RWPE1 (cell line): ENCODE results near the gene MBNL3.

Source experiments
- CTCF ChIA-PET: fragments of 350-600 bp; sonication (Branson Sonifier 250); formaldehyde crosslinking; extraction: SDS; loops from one replicate; lab custom pipeline; 2021; lab: Yijun Ruan, JAX
- POLR2A ChIA-PET: fragments of 400-600 bp; formaldehyde crosslinking; extraction: SDS; loops from one replicate; lab custom pipeline; 2020; ENCODE audit warnings: antibody characterized with exemption; ENCODE audit not compliant: low non-redundant PET; lab: Yijun Ruan, JAX
- DNase-seq: peaks from one replicate; pipeline ENCODE4 v3.0.0; 2012; ENCODE audit warnings: low spot score
- H3K27ac ChIP-seq: fragments of 450-650 bp; 2 replicates; pipeline ENCODE4 v1.5.1; 2017
- TF ChIP-seq, protein P1 (sequence below): fragments of 450-650 bp; conservative IDR thresholded peaks from 2 replicates; pipeline ENCODE4 v1.5.1; 2017; ENCODE audit warnings: low read depth, mild to moderate bottlenecking

The MBNL3 gene

DNA sequence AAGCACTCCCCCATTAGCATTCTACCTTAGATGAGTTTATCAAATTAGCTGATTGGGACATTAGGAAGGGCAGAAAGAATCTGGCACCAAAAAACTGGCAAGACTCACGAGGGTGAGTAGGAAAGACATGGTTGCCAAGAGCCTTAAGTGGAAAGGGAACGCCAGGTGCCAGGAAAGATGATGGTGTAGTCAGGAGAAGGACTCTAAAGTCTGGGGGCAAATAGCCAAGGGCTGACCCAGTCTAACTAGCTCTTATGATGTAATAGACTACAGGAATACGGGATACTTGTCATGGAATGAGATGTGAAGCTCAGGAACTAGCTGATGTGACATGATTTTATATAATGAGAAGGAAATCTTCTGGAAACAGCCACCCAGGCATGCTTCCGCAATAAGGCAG lies 94.8 kb downstream of the MBNL3 start:
- no peak overlapping the region for H3K27ac ChIP-seq
- no peak for DNase-seq
- TF ChIP-seq, protein P1, sequence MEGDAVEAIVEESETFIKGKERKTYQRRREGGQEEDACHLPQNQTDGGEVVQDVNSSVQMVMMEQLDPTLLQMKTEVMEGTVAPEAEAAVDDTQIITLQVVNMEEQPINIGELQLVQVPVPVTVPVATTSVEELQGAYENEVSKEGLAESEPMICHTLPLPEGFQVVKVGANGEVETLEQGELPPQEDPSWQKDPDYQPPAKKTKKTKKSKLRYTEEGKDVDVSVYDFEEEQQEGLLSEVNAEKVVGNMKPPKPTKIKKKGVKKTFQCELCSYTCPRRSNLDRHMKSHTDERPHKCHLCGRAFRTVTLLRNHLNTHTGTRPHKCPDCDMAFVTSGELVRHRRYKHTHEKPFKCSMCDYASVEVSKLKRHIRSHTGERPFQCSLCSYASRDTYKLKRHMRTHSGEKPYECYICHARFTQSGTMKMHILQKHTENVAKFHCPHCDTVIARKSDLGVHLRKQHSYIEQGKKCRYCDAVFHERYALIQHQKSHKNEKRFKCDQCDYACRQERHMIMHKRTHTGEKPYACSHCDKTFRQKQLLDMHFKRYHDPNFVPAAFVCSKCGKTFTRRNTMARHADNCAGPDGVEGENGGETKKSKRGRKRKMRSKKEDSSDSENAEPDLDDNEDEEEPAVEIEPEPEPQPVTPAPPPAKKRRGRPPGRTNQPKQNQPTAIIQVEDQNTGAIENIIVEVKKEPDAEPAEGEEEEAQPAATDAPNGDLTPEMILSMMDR: no peak
- ChIA-PET POLR2A (no interaction called here), CTCF (no interaction called here)

DNA sequence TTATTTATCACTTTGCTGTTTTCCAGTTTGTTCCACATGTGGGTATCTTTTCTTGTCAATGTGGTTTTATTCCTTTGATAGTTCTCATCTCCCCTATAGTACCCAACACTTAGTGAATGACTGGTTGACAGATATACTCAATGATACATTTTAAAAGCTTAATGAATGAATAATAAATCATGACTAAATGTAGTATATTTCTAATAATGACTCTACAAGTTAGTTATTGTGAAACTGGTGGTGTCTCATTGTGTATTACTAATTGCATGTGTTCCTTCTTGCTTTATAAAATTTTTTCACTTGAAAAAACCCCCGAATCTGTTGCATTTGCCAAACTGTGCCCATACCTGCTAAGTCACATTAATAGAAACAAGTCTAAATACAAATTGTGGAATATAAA lies 95.4 kb downstream of the MBNL3 start:
- TF ChIP-seq, protein P1: no peak
- POLR2A ChIA-PET: no interaction called here
- H3K27ac ChIP-seq: no peak overlapping the region
- DNase-seq: no peak
- CTCF ChIA-PET: no interaction called here

DNA sequence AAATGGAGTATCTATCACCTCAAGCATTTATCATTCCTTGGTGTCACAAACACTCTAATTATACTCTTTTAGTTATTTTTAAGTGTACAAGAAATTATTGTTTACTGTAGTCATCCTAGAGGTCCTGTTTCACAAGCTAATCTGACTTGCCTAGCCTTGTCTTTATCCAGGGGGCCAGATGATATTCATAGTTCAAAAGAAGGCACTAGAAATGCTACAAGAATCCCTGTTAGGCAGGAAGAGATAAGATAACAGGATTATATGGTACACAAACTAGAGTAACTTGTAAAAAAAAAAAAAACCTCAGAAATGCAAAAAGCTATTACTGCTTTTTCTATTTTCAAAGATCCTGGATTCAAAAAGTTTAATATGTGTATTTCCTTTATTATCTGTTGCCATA lies 95.8 kb downstream of the MBNL3 start:
- CTCF ChIA-PET: no interaction called here
- POLR2A ChIA-PET: no interaction called here
- H3K27ac ChIP-seq: no peak overlapping the region
- TF ChIP-seq, protein P1: no peak
- no peak for DNase-seq

DNA sequence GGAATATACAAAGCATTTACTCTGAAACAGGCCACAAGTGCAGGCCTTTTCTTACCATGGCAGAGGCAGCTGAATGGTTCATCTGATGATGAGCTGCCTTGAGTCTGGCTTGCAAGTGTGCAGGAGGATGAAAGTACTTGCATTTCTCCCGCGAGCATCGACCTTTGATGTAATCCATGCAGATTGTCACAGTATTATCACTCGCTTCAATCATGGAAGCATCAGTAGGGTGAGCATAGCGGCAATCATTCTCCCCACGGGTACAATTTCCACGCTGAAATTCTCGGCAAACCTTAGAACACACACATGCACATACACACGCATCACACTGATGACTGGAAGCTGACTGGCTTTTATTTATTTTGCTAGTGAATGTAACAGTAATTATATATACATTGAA lies 98.0 kb downstream of the MBNL3 start:
- CTCF ChIA-PET: no interaction called here
- POLR2A ChIA-PET: no interaction called here
- no peak overlapping the region for H3K27ac ChIP-seq
- no peak for DNase-seq
- TF ChIP-seq, protein P1: no peak

DNA sequence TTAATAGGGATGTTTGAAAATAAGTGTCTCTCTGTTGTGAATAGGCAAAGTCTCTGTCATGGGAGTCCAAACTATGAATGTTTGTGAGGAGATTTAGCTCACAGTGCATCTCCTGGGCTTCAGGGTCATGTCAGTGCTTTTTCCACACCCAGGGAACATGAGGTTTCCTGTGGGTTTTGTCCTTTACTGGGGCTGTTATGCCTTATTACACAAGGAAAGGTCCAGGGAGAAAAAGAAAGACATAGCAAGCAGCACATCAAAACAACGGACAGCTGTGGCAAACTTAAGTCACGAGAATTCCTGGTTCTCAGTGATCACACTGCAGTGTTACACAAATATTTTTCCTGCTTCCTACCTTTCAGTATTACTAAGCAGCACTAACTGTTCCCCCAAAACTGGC lies 99.4 kb downstream of the MBNL3 start:
- POLR2A ChIA-PET: no interaction called here
- TF ChIP-seq, protein P1: no peak
- DNase-seq: no peak
- CTCF ChIA-PET: no interaction called here
- no peak overlapping the region for H3K27ac ChIP-seq

DNA sequence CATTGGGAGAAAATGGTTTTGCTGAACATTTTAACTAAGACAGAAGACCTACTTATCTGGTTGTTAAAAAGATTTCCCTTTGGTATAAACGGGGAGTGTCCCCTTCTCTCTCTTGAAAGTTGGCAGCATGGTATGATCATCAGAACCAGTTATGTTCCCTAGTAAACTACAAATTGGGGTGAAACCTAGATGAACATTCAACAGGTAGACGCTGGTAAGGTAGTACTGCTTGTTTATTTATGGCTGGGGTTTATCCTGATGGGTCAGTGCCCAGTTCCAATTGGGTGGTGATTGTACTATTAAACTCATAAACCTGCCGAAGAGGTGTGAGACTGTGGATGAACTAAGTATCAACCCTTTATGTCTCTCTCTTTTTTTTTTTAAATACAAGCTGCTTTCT lies 100.5 kb downstream of the MBNL3 start:
- DNase-seq: no peak
- no peak overlapping the region for H3K27ac ChIP-seq
- CTCF ChIA-PET: no interaction called here
- POLR2A ChIA-PET: no interaction called here
- TF ChIP-seq, protein P1: no peak

DNA sequence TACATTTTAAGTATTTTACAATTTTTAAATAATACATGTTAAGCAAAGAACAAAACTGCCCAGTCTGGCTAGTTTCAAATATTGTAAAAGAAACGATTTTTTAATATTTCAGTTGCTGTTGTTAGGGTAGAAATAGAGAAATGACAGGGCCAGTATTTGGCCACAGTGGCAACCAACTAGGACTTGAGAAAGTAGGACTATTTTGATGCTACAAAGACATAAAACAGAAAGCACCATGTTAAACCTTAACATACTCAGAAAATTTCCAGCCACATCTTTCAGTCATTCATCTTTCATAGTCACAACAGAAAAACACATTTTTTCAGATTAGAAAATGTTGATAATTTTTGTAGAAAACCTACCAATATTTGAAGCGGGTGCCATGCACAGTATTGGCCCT lies 104.5 kb downstream of the MBNL3 start:
- ChIA-PET CTCF (no interaction called here), POLR2A (no interaction called here)
- no peak overlapping the region for H3K27ac ChIP-seq
- TF ChIP-seq, protein P1: no peak
- DNase-seq: no peak
